Hindlimb muscle (tissue), 1 donor: Measurements from ENCODE around the gene ALOXE3. TPM values are rescaled to one million over a fixed set of nuclear protein-coding genes. Genes with fewer than 3 reads are reported as not detected.

Source experiments
- DNase-seq: peaks from one replicate; pipeline ENCODE4 v3.0.0-alpha.2; 2013
- polyA plus RNA-seq: library from polyadenylated mRNA; unstranded; fragments of 120-200 nt; gene quantifications from one replicate; pipeline ENCODE4 v1.2.1, GENCODE V29; 2013; ENCODE audit not compliant: insufficient read length

The ALOXE3 gene
- polyA plus RNA-seq, 1 donor, result not detected

DNA sequence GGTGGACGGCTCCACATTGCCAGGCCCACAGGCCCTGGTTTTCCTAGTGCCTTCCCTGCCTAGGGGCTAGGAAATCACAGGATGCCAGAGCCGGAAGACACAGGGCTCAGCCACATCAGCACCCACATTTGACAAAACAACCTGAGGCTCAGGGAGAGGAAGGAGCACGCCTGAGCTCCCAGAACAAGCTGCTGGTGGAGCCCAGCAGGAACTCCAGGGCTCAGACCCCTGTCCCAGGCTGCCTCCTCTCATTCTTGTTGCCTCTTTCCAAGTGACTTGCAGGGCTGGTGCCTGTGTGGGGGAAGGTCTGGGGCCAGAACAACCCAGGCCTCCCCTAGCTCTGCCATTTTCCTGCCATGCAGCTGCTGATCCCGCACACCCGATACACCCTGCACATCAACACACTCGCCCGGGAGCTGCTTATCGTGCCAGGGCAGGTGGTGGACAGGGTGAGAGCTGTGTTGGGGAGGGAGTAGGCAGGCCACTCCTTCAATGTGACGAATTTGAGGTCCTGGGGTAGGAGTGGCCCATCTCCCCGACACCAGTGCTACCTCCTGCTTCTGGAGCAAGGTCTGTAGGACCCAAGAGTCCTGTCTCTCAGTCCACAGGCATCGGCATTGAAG lies 71.9 kb downstream of the ALOXE3 start:
- no peak for DNase-seq

Other genes with a start within 250 kb of the ALOXE3 start
- gene CHD3, start 229.7 kb downstream of the ALOXE3 start, polyA plus RNA-seq, result 60.9 TPM
- 3.5 TPM for gene RNF227, start 202.2 kb downstream of the ALOXE3 start, polyA plus RNA-seq
- gene KCNAB3, start 188.7 kb downstream of the ALOXE3 start, polyA plus RNA-seq, result 4.7 TPM
- 99.5 TPM for gene TRAPPC1, start 186.6 kb downstream of the ALOXE3 start, polyA plus RNA-seq
- gene CNTROB, start 186.3 kb downstream of the ALOXE3 start, polyA plus RNA-seq, result 31.0 TPM
- 0.15 TPM for gene GUCY2D, start 115.9 kb downstream of the ALOXE3 start, polyA plus RNA-seq
- gene ALOX15B, start 79.5 kb downstream of the ALOXE3 start, polyA plus RNA-seq, result 2.2 TPM
- not detected for gene ALOX12B, start 30.8 kb downstream of the ALOXE3 start, polyA plus RNA-seq
- gene HES7, start 5.6 kb upstream of the ALOXE3 start, polyA plus RNA-seq, result 0.21 TPM
- gene PER1, start 33.9 kb upstream of the ALOXE3 start, polyA plus RNA-seq, result 72.6 TPM
- 68.4 TPM for gene VAMP2, start 44.4 kb upstream of the ALOXE3 start, polyA plus RNA-seq
- gene TMEM107, start 57.9 kb upstream of the ALOXE3 start, polyA plus RNA-seq, result 5.5 TPM
- 5.5 TPM for gene BORCS6, start 71.7 kb upstream of the ALOXE3 start, polyA plus RNA-seq
- 14.9 TPM for gene AURKB, start 92.1 kb upstream of the ALOXE3 start, polyA plus RNA-seq
- gene CTC1, start 129.5 kb upstream of the ALOXE3 start, polyA plus RNA-seq, result 19.5 TPM
- 34.9 TPM for gene PFAS, start 130.8 kb upstream of the ALOXE3 start, polyA plus RNA-seq
- 21.0 TPM for gene RANGRF, start 170.2 kb upstream of the ALOXE3 start, polyA plus RNA-seq
- gene SLC25A35, start 176.9 kb upstream of the ALOXE3 start, polyA plus RNA-seq, result 1.5 TPM
- gene ARHGEF15, start 191.7 kb upstream of the ALOXE3 start, polyA plus RNA-seq, result 14.8 TPM
- gene ODF4, start 221.3 kb upstream of the ALOXE3 start, polyA plus RNA-seq, result not detected